ENCODE measurements around the gene PFDN6. TPM values are rescaled to one million over a fixed set of nuclear protein-coding genes. Genes with fewer than 3 reads are reported as not detected.
A peak's percentile ranks its signal among the peaks of the same experiment; 100 is the strongest.

Gene PFDN6
- total and polyA plus RNA-seq, 2 of the 13 experiments (the other 11 are each of a cell fraction or from before 2014, with no cell fraction given), result 75.5 to 87.0 TPM

- TF ChIP-seq PCBP2 (optimal IDR thresholded peaks at IDR 0.05; ENCODE audit: low read depth, low read length, poor library complexity, severe bottlenecking), result no peak
- TF ChIP-seq ARNT2 (CRISPR knock-in tag; IDR thresholded peaks at IDR 0.05; ENCODE audit: low read depth), result peak; percentile 43; the same call in 1 of the 2 replicates
- peak; percentile 54; the same call in 1 of the 2 replicates for TF ChIP-seq RELA (CRISPR knock-in tag; IDR thresholded peaks at IDR 0.05)
- no peak for TF ChIP-seq KDM1A (CRISPR knock-in tag; IDR thresholded peaks at IDR 0.05)
- TF ChIP-seq KDM5A (IDR thresholded peaks at IDR 0.05; ENCODE audit: borderline replicate concordance, low read length), result peak; percentile 80; the same call in 1 of the 2 replicates
- no peak for TF ChIP-seq JUN (CRISPR knock-in tag; IDR thresholded peaks at IDR 0.05)
- peak; percentile 54 for TF ChIP-seq TBX2 (CRISPR knock-in tag; IDR thresholded peaks at IDR 0.05; ENCODE audit: borderline replicate concordance)
- no peak for TF ChIP-seq MBD4 (IDR thresholded peaks at IDR 0.05; ENCODE audit: borderline replicate concordance, low read length)
- TF ChIP-seq MLX (CRISPR knock-in tag; IDR thresholded peaks at IDR 0.05), result no peak
- peak; percentile 85 for TF ChIP-seq POLR2G (IDR thresholded peaks at IDR 0.05; ENCODE audit: low read depth, low read length)
- no peak for TF ChIP-seq ZSCAN5A (CRISPR knock-in tag; IDR thresholded peaks at IDR 0.05; ENCODE audit: borderline replicate concordance)
- TF ChIP-seq ZNF256 (CRISPR knock-in tag; conservative IDR thresholded peaks at IDR 0.05), result no peak
- TF ChIP-seq FOXA1 (IDR thresholded peaks at IDR 0.05), result no peak
- TF ChIP-seq FOXA1 (CRISPR knock-in tag; IDR thresholded peaks at IDR 0.05), result no peak
- TF ChIP-seq ZBTB7B (CRISPR knock-in tag; IDR thresholded peaks at IDR 0.05), result no peak
- TF ChIP-seq TRIM22 (IDR thresholded peaks at IDR 0.05), result no peak
- TF ChIP-seq SSRP1 (CRISPR knock-in tag; IDR thresholded peaks at IDR 0.05), result 0 out of 2 replicates have a peak, but pooled peaks have one; percentile 29
- TF ChIP-seq FOXK1 (CRISPR knock-in tag; IDR thresholded peaks at IDR 0.05; ENCODE audit: borderline replicate concordance, low read depth), result 0 out of 2 replicates have a peak, but pooled peaks have one; percentile 12
- TF ChIP-seq PAX8 (CRISPR knock-in tag; IDR thresholded peaks at IDR 0.05; ENCODE audit: borderline replicate concordance), result no peak
- TF ChIP-seq E2F1 (CRISPR knock-in tag; IDR thresholded peaks at IDR 0.05), result 0 out of 2 replicates have a peak, but pooled peaks have one; percentile 18
- no peak for TF ChIP-seq ZNF337 (CRISPR knock-in tag; IDR thresholded peaks at IDR 0.05; ENCODE audit: borderline replicate concordance, low read depth)
These were observed 28.4 kb downstream of the PFDN6 start, which contains the start of gene ZBTB22 (continued) for GRCh38 chr6:33317669-33318425.
